Measurements from ENCODE around the gene TOM1L2.

DNA sequence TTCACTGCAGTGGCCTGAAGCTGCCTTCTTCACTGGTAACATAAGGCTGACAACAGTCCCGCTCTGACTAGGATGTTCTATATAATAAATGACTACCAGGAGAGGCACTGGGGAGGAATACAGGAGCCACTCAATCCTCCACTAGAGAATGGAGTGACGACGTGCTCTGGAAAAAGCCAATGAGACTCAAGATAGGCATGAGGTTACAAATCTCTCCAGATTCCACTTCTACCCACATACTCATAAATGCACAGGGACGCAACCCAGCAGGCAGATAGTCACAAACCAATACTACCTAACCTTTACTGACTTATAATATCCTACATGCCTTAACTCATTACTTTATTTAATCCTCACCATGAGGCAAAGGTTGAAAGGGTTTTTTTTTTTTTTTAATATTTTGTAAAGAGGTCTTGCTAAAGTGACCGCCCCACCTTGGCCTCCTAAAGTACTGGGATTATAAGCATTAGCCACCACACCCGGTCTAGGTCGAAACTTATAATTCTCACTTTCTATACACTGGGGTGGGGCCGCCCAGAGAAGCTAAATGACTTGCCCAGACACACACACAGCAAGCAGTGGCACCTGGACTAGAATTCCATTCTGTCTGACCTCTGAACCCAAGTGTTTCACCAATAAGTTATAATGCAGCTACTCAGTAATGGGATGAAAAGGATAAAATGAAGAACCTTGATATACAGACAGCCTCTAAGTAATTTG, 33.7 kb downstream of the TOM1L2 start:
- no peak for TF ChIP-seq CTCF (IDR thresholded peaks at IDR 0.05; ENCODE audit: low read length)
- TF ChIP-seq EZH2phosphoT487 (IDR thresholded peaks at IDR 0.05; ENCODE audit: low read length) = no peak
- TF ChIP-seq EZH2 (optimal IDR thresholded peaks at IDR 0.05; ENCODE audit: low read depth, low read length) = no peak

Data from MM.1S (cell line).